ENCODE results near the gene SP2. TPM values are rescaled to one million over a fixed set of nuclear protein-coding genes. Genes with fewer than 3 reads are reported as not detected.
A peak's percentile ranks its signal among the peaks of the same experiment; 100 is the strongest.

Gene SP2
- total and polyA plus RNA-seq, 2 of the 13 experiments (the other 11 are each of a cell fraction or from before 2014, with no cell fraction given): 1.4 to 4.8 TPM

DNA sequence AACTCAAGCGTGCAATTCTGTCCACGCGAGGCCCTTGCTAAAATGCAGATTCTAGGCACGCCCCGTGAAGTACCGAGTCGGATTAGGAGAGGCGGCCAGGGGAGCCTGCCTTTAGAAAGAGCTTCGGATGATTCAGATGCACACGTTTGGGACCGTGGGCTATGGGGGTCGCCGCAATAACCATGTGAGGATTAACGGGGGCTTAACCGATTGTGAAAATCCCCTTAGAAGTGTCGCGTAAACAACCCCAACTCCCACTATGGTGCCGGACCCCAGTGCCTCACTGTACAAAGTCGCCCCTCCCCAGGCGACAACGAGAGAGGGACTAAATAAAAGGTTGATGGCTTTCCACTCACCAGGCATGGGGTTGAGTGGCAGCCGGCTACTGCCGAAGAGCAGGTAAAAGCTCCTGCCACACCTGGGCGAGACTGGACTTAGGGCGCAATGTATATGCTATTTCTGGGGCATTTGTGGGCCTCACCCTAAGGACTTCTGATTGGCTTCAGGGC, 635 bp upstream of the SP2 start (continued):
- TF ChIP-seq, protein P1, sequence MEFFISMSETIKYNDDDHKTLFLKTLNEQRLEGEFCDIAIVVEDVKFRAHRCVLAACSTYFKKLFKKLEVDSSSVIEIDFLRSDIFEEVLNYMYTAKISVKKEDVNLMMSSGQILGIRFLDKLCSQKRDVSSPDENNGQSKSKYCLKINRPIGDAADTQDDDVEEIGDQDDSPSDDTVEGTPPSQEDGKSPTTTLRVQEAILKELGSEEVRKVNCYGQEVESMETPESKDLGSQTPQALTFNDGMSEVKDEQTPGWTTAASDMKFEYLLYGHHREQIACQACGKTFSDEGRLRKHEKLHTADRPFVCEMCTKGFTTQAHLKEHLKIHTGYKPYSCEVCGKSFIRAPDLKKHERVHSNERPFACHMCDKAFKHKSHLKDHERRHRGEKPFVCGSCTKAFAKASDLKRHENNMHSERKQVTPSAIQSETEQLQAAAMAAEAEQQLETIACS (CRISPR knock-in tag; IDR thresholded peaks at IDR 0.05): no peak
- no peak for TF ChIP-seq ZNF367 (CRISPR knock-in tag; IDR thresholded peaks at IDR 0.05; ENCODE audit: borderline replicate concordance)
- no peak for TF ChIP-seq PAF1 (CRISPR knock-in tag; IDR thresholded peaks at IDR 0.05)
- TF ChIP-seq, protein P2, sequence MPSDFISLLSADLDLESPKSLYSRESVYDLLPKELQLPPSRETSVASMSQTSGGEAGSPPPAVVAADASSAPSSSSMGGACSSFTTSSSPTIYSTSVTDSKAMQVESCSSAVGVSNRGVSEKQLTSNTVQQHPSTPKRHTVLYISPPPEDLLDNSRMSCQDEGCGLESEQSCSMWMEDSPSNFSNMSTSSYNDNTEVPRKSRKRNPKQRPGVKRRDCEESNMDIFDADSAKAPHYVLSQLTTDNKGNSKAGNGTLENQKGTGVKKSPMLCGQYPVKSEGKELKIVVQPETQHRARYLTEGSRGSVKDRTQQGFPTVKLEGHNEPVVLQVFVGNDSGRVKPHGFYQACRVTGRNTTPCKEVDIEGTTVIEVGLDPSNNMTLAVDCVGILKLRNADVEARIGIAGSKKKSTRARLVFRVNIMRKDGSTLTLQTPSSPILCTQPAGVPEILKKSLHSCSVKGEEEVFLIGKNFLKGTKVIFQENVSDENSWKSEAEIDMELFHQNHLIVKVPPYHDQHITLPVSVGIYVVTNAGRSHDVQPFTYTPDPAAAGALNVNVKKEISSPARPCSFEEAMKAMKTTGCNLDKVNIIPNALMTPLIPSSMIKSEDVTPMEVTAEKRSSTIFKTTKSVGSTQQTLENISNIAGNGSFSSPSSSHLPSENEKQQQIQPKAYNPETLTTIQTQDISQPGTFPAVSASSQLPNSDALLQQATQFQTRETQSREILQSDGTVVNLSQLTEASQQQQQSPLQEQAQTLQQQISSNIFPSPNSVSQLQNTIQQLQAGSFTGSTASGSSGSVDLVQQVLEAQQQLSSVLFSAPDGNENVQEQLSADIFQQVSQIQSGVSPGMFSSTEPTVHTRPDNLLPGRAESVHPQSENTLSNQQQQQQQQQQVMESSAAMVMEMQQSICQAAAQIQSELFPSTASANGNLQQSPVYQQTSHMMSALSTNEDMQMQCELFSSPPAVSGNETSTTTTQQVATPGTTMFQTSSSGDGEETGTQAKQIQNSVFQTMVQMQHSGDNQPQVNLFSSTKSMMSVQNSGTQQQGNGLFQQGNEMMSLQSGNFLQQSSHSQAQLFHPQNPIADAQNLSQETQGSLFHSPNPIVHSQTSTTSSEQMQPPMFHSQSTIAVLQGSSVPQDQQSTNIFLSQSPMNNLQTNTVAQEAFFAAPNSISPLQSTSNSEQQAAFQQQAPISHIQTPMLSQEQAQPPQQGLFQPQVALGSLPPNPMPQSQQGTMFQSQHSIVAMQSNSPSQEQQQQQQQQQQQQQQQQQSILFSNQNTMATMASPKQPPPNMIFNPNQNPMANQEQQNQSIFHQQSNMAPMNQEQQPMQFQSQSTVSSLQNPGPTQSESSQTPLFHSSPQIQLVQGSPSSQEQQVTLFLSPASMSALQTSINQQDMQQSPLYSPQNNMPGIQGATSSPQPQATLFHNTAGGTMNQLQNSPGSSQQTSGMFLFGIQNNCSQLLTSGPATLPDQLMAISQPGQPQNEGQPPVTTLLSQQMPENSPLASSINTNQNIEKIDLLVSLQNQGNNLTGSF (CRISPR knock-in tag; IDR thresholded peaks at IDR 0.05): no peak
- TF ChIP-seq, protein P3, sequence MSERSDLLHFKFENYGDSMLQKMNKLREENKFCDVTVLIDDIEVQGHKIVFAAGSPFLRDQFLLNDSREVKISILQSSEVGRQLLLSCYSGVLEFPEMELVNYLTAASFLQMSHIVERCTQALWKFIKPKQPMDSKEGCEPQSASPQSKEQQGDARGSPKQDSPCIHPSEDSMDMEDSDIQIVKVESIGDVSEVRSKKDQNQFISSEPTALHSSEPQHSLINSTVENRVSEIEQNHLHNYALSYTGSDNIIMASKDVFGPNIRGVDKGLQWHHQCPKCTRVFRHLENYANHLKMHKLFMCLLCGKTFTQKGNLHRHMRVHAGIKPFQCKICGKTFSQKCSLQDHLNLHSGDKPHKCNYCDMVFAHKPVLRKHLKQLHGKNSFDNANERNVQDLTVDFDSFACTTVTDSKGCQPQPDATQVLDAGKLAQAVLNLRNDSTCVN (CRISPR knock-in tag; IDR thresholded peaks at IDR 0.05; ENCODE audit: borderline replicate concordance): no peak
- no peak for TF ChIP-seq SP5 (CRISPR knock-in tag; IDR thresholded peaks at IDR 0.05; ENCODE audit: borderline replicate concordance, low read depth)
- TF ChIP-seq, protein P4, sequence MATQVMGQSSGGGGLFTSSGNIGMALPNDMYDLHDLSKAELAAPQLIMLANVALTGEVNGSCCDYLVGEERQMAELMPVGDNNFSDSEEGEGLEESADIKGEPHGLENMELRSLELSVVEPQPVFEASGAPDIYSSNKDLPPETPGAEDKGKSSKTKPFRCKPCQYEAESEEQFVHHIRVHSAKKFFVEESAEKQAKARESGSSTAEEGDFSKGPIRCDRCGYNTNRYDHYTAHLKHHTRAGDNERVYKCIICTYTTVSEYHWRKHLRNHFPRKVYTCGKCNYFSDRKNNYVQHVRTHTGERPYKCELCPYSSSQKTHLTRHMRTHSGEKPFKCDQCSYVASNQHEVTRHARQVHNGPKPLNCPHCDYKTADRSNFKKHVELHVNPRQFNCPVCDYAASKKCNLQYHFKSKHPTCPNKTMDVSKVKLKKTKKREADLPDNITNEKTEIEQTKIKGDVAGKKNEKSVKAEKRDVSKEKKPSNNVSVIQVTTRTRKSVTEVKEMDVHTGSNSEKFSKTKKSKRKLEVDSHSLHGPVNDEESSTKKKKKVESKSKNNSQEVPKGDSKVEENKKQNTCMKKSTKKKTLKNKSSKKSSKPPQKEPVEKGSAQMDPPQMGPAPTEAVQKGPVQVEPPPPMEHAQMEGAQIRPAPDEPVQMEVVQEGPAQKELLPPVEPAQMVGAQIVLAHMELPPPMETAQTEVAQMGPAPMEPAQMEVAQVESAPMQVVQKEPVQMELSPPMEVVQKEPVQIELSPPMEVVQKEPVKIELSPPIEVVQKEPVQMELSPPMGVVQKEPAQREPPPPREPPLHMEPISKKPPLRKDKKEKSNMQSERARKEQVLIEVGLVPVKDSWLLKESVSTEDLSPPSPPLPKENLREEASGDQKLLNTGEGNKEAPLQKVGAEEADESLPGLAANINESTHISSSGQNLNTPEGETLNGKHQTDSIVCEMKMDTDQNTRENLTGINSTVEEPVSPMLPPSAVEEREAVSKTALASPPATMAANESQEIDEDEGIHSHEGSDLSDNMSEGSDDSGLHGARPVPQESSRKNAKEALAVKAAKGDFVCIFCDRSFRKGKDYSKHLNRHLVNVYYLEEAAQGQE (IDR thresholded peaks at IDR 0.05; ENCODE audit: borderline replicate concordance in 1 of 2, low read depth in 1 of 2, low read length in 2 of 2): peak in 1 of 2 experiments; percentile 70; a peak in 1 of 4 replicates
- no peak for TF ChIP-seq ZNF773 (CRISPR knock-in tag; IDR thresholded peaks at IDR 0.05; ENCODE audit: borderline replicate concordance)
- peak; percentile 66; the same call in 1 of the 2 replicates for TF ChIP-seq MXD4 (CRISPR knock-in tag; IDR thresholded peaks at IDR 0.05)
- TF ChIP-seq NFIC (IDR thresholded peaks at IDR 0.05; ENCODE audit: low read length): no peak
- TF ChIP-seq ZNF101 (CRISPR knock-in tag; IDR thresholded peaks at IDR 0.05; ENCODE audit: borderline replicate concordance, low read depth): no peak
- TF ChIP-seq ZNF17 (CRISPR knock-in tag; IDR thresholded peaks at IDR 0.05): no peak

Data from HepG2 (cell line).